C4-2B (cell line): ENCODE data around the gene B9D1.

Experiments
- H3K27ac ChIP-seq: fragments of 450-650 bp; 2 replicates; pipeline ENCODE4 v1.5.1; 2017
- ZFX ChIP-seq: fragments of 450-650 bp; IDR thresholded peaks from 2 replicates; pipeline ENCODE4 v1.6.1; 2017
- TF ChIP-seq, protein P1 (sequence below): fragments of 450-650 bp; conservative IDR thresholded peaks from 2 replicates; pipeline ENCODE4 v1.5.1; 2017; ENCODE audit warnings: mild to moderate bottlenecking

B9D1 gene

DNA sequence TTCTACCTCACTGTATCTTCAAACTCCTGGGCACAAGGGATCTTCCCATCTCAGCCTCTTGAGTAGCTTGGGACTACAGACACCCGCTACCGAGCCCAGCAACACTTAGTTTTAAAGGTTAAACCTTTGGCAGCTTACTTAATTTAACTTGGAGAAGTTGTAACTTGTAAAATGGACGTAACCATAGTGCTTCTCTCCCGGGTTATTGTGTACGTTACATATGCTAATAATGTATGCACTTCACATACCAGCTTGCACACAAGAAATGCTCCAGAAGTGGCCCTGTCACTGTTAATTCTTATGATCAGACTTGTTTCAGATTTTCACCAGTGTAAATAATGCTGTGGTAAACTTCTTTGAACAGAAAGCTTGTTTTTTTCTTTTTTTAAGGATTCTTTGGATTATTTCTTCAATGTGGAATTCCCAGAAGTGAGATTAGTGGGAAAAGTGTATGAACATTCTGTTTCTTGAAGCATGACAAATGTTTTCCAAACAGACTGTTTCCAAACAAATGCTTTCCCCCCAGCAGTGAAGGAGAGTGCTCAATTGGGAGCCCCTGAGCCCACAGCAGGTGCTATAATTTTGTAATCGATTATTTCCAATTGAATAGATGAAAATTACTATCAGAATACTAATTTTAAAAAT, 63.8 kb downstream of the B9D1 start:
- TF ChIP-seq, protein P1, sequence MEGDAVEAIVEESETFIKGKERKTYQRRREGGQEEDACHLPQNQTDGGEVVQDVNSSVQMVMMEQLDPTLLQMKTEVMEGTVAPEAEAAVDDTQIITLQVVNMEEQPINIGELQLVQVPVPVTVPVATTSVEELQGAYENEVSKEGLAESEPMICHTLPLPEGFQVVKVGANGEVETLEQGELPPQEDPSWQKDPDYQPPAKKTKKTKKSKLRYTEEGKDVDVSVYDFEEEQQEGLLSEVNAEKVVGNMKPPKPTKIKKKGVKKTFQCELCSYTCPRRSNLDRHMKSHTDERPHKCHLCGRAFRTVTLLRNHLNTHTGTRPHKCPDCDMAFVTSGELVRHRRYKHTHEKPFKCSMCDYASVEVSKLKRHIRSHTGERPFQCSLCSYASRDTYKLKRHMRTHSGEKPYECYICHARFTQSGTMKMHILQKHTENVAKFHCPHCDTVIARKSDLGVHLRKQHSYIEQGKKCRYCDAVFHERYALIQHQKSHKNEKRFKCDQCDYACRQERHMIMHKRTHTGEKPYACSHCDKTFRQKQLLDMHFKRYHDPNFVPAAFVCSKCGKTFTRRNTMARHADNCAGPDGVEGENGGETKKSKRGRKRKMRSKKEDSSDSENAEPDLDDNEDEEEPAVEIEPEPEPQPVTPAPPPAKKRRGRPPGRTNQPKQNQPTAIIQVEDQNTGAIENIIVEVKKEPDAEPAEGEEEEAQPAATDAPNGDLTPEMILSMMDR: no peak
- TF ChIP-seq ZFX: no peak
- no peak overlapping the region for H3K27ac ChIP-seq

DNA sequence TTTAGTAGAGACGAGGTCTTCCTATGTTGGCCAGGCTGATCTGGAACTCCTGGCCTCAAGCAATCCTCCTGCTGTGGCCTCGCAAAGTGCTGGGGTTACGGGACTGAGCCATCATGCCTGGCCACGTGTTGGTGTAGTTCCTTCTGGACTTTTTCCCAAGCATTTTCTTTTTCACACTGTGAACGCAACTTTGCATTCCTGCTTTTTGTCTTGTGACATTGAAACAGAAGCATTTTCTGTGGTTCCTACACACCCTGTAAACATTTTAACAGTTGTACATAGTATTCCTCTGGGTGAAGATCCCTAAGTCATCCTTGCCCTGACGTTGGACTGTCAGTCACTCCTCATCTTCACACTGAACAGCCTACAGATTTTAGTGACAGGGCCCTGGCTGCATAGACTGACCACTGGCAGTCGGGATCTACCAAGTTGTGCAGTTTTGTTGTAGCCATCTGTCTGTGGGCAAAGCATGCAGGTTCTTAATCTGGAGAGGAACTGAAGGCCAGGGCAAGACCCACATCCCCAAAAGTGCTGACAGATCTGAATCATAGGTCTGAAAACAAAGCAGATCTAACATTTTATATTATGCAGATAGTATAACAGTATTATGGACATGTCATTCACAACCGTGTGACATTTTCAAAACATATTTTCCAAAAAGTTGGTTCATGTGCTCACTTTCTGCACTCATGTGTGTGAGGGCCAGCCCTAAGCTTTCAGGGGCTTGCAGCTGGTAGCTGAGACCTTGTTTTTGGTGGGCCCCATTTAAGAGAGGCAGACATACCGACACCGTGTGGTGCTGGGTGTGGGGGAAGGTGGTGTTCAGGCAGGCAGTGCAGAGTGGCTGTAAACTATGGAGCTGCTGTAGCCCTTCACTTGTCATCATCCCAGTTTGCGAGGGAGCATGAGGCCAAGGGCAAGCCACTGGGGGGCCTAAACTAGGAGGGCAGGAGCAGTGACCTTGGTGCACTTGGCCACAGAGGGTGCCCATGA, 65.4 kb downstream of the B9D1 start:
- no peak overlapping the region for H3K27ac ChIP-seq
- TF ChIP-seq, protein P1: no peak
- TF ChIP-seq ZFX: no peak

DNA sequence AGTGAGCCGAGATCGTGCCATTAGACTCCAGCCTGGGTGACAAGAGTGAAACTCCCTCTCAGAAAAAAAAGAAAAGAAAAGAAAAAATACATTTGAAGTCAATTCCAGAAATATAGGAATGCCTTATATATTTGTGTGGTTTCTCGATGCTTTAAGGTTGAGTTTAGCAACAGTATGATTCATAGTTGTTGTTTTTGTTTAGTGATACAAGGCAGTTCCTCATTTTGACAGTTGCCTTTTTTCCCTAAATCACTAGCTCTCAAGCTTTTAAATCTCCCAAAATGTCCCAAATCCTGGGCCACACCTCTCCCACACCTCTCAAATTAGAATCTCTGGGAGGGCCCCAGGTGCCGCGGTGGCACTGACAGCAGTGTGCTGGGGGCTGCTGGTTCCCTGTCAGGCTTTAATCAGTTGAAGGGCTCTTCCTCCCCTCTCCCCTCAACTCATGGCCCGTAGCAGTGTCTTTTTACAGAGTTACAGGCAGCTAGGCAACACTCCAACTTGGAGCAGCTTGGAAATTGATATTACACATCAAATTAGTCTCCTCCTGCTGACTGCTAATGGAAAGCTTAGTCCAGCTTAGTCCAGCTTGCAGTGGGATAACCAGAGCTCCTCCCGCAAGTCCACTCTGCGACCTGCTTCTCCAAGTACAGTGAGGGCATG, 66.9 kb downstream of the B9D1 start:
- no peak for TF ChIP-seq ZFX
- TF ChIP-seq, protein P1: no peak

DNA sequence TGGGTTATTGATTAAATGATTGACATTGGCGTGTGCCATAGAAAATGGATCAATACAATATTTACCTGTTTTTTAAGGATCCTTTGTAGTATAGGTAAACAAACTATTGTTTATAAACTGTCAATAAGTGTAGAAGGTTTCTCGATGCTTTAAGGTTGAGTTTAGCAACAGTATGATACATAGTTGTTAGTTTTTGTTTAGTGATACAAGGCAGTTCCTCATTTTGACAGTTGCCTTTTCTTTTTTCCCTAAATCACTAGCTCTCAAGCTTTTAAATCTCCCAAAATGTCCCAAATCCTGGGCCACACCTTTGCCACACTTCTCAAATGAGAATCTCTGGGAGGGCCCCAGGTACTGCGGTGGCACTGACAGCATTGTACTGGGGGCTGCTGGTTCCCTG, 68.1 kb downstream of the B9D1 start:
- no peak overlapping the region for H3K27ac ChIP-seq
- no peak for TF ChIP-seq ZFX
- TF ChIP-seq, protein P1: no peak

More for the DNA sequence above, 66.9 kb downstream of the B9D1 start:
- H3K27ac ChIP-seq: no peak overlapping the region
